Measurements from ENCODE around the gene PHKG1. TPM values are rescaled to one million over a fixed set of nuclear protein-coding genes. Genes with fewer than 3 reads are reported as not detected.
A peak's percentile ranks its signal among the peaks of the same experiment; 100 is the strongest.
"Not testable (repeated sequence)": the region's sequence is repeated elsewhere in the genome, so short reads cannot be mapped to it uniquely, and the experiment has no call there.

The PHKG1 gene
- 10 to 100 TPM in 2 of 5 donors, 1 to 10 TPM in 1, not detected in 2; 1.5 to 39.3 (median 11.1) TPM for total RNA-seq
- polyA plus RNA-seq = 1 to 10 TPM in 1 of 3 donors, under 1 TPM in 1, not detected in 1; 0.31 to 1.0 TPM
- long read RNA-seq, donor 1, partial matches to known transcripts = 22 of 30 reads
- long read RNA-seq, donor 1, other reads (novel, unspliced or antisense) = 8 of 30 reads
- long read RNA-seq, donor 2 = 0 reads
- long read RNA-seq, donor 3 = 0 reads
- long read RNA-seq, donor 4 = 0 reads
- long read RNA-seq, donor 5 = 0 reads
- long read RNA-seq, donor 6 = 0 reads
- long read RNA-seq, donor 7 = 0 reads
- long read RNA-seq, donor 8 = 0 reads
- long read RNA-seq, donor 9 = 0 reads
- long read RNA-seq, donor 10 = 0 reads

DNA sequence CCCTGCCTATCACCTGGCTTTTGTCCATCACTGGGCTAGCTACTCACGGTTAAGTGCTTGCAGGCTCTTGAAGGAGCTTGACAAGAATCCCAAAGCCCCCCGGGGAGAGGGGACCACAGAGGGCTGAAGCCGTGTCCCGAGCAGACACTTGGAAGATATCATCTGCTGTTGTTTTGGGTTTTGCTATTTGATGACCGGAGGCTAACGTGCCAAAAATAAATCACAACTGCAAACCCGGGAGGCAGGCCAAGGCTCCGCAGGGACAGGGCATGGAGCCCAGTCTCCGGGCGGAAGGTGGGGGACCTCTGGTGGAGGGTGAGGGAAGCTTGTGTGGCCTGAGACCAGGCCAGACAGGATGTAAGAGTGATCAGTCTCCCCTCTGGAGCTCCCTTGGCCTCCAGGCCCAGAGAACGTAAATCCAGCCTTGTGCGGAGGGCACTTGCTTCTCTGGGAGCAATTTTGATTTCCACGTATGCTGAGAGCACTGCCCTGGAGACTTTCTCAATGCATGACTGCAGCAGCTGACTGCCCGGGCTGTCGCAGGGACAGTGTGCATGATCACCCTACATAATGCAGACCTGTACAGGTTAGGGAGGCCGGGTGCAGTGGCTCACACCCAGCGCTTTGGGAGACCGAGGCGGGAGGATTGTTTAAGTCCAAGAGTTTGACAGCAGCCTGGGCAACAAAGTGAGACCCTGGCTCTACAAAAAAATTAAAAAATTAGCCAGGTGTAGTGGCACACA lies at the start of gene PHKG1:
TSS of gene PHKG1 (minus strand) at position 164 of the 743 bp plus-strand sequence. CDS start 4,011 bp downstream, outside the sequence.
- DNase-seq = peak; percentile 78 to 84
- TF ChIP-seq, protein P1, sequence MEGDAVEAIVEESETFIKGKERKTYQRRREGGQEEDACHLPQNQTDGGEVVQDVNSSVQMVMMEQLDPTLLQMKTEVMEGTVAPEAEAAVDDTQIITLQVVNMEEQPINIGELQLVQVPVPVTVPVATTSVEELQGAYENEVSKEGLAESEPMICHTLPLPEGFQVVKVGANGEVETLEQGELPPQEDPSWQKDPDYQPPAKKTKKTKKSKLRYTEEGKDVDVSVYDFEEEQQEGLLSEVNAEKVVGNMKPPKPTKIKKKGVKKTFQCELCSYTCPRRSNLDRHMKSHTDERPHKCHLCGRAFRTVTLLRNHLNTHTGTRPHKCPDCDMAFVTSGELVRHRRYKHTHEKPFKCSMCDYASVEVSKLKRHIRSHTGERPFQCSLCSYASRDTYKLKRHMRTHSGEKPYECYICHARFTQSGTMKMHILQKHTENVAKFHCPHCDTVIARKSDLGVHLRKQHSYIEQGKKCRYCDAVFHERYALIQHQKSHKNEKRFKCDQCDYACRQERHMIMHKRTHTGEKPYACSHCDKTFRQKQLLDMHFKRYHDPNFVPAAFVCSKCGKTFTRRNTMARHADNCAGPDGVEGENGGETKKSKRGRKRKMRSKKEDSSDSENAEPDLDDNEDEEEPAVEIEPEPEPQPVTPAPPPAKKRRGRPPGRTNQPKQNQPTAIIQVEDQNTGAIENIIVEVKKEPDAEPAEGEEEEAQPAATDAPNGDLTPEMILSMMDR (IDR thresholded peaks at IDR 0.05) = peak in 4 of 7 experiments; percentile 40 to 64 (median 62)
- peak in 2 of 3 donors; percentile 35 to 67 for TF ChIP-seq POLR2AphosphoS5 (IDR thresholded peaks at IDR 0.05)
- no peak for TF ChIP-seq POLR2A (IDR thresholded peaks at IDR 0.05)
- Histone ChIP-seq H3K4me3 (no peak within 1 kb of the TSS), H3K36me3 (peaks cover 0 to 19% (median 14%) of the 10 kb centered on the region in 4 donors), H3K27ac (peak within 1 kb of the TSS in 4 of 5 donors; percentile 54 to 70 (median 61)), H3K27me3 (no peaks in the 10 kb centered on the region), H3K9me3 (no peaks in the 10 kb centered on the region), H3K4me1 (peaks cover 20 to 32% (median 27%) of the 10 kb centered on the region in 4 donors)
- WGBS, 5 donors = 24 to 41% (median 32%) methylated on average over 17 to 19 of the region's 19 CpGs
- intact Hi-C loops (cut with DNase I; ENCODE audit: low total_unique reads) = no loop called here

DNA sequence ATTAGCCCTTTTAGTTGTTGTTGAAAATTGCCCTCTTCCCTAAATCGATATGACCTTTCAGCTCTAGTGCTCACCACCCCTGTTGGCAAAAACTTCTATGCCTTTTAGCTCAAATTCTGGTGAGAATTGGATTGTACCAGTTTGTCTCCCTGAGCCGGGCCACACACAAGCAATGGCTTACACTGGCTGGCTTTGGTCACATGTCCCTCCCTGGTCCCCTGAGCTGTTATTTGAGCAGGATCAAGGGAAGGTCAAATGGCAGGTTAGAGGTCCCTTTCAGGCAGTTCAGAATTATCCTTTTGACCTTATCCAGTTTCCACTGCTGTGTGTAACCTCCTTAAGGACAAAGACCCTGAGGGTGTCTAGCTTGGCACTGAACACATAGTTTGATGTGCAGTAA lies 38.3 kb upstream of the PHKG1 start:
- H3K4me1 ChIP-seq; DNase-seq; H3K27ac ChIP-seq; H3K9me3 ChIP-seq; H3K27me3 ChIP-seq; H3K36me3 ChIP-seq; intact Hi-C loops (cut with DNase I; ENCODE audit: low total_unique reads); H3K4me3 ChIP-seq: not testable (repeated sequence)
- 40 to 72% (median 69%) methylated on average over 2 of the region's 2 CpGs for WGBS, 5 donors

DNA sequence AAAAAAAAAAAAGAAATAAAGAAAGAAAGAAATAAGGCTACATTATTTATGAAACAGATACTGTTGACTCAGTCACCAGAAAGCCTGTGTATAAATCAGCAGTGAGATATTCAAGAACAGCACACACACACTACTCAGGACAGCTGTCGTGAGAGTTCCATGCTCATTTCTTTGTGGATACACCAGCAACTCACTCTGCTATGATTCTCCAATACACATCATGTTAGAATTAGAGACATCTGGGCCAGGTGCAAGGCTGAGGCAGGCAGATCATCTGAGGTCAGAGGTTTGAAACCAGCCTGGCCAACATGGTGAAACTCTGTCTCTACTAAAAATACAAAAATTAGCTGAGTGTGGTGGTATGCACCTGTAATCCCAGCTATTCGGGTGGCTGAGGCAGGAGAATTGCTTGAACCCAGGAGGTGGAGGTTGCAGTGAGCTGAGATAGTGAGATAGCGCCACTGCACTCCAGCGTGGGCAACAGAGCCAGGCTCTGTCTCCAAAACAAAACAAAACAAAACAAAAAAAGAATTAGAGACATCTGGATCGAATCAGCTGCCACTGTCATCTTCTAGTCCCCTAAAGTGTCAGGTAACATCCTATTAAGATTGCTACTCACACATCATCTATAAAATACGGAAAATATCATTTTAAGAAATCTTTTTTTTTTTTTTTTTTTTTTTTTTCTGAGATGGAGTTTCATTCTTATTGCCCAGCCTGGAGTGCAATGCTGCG lies 34.7 kb upstream of the PHKG1 start:
- H3K27me3 ChIP-seq = no peaks in the 10 kb centered on the region
- TF ChIP-seq EP300 (IDR thresholded peaks at IDR 0.05) (no peak), POLR2AphosphoS5 (IDR thresholded peaks at IDR 0.05) (no peak), POLR2A (IDR thresholded peaks at IDR 0.05) (no peak)
- TF ChIP-seq, protein P1 (IDR thresholded peaks at IDR 0.05) = no peak
- no peaks in the 10 kb centered on the region for H3K9me3 ChIP-seq
- WGBS, 5 donors = 74 to 79% (median 78%) methylated on average over 7 of the region's 7 CpGs
- H3K4me1 ChIP-seq = no peaks in the 10 kb centered on the region
- intact Hi-C loops (cut with DNase I; ENCODE audit: low total_unique reads) = no loop called here
- DNase-seq = no peak
- no peaks in the 10 kb centered on the region for H3K36me3 ChIP-seq
- no peak overlapping the region for H3K27ac ChIP-seq
- no peak overlapping the region for H3K4me3 ChIP-seq

DNA sequence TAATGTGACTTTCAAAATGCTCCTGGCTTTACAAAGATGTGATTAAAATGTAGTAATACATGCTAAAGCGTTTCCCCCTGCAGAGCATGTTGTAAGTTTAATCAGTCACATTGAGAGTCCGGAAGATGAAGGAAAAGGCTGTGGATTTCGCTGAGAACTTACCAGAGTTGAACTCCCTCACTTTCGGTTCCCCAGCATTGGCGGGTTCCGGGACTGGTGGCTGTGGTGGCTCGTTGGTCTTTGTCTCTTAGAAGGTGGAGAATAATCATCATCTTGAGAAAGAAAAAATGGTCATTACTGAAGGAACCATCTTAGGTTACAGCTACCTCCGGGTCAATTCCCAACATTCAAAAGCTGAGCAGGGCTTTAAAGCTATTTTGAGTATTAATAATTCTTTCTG lies 33.1 kb upstream of the PHKG1 start:
- intact Hi-C loops (cut with DNase I; ENCODE audit: low total_unique reads) = no loop called here
- no peak for DNase-seq
- Histone ChIP-seq H3K36me3 (no peaks in the 10 kb centered on the region), H3K4me1 (no peaks in the 10 kb centered on the region), H3K27ac (no peak overlapping the region), H3K9me3 (no peaks in the 10 kb centered on the region), H3K27me3 (no peaks in the 10 kb centered on the region), H3K4me3 (no peak overlapping the region)
- TF ChIP-seq EP300 (IDR thresholded peaks at IDR 0.05) (no peak), POLR2A (IDR thresholded peaks at IDR 0.05) (no peak), POLR2AphosphoS5 (IDR thresholded peaks at IDR 0.05) (no peak)
- TF ChIP-seq, protein P1 (IDR thresholded peaks at IDR 0.05) = no peak
- WGBS, 5 donors = 72 to 82% (median 80%) methylated on average over 8 of the region's 8 CpGs

All from stomach (tissue), 19 donors.